ENCODE results near the gene NTN1. TPM values are rescaled to one million over a fixed set of nuclear protein-coding genes. Genes with fewer than 3 reads are reported as not detected.

Gene NTN1
- total RNA-seq, 1 experiment from 2014 or later: 14.5 TPM

DNA sequence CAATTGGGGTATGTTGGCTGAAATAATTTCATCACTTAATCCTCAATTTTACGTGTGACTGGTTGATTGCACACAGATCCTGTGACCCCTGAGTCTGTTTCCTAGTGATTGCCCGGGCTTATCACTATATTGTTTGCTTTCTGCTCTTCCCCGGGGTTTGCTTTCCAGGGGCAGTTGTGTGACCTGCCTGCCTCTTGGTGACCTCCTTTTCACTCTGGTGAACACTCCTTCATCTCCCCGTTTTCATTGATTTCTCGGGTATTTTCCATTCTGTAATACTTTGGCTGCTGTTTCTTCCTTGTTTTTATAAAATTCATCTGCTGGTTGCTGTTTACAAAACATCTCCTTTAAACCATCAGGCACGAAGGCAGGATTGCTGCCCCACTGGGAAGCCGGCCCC lies 36.0 kb downstream of the NTN1 start:
- BruUV-seq (replicated peaks): no TSS peak
- peaks cover 3% of the 10 kb centered on the region; the same call in 1 of the 2 replicates for H3K4me1 ChIP-seq (ENCODE audit: control insufficient read depth, insufficient read depth, low read length)
- TF ChIP-seq TCF7L2 (IDR thresholded peaks at IDR 0.05; ENCODE audit: low read depth, low read length): no peak
- TF ChIP-seq, protein P1, sequence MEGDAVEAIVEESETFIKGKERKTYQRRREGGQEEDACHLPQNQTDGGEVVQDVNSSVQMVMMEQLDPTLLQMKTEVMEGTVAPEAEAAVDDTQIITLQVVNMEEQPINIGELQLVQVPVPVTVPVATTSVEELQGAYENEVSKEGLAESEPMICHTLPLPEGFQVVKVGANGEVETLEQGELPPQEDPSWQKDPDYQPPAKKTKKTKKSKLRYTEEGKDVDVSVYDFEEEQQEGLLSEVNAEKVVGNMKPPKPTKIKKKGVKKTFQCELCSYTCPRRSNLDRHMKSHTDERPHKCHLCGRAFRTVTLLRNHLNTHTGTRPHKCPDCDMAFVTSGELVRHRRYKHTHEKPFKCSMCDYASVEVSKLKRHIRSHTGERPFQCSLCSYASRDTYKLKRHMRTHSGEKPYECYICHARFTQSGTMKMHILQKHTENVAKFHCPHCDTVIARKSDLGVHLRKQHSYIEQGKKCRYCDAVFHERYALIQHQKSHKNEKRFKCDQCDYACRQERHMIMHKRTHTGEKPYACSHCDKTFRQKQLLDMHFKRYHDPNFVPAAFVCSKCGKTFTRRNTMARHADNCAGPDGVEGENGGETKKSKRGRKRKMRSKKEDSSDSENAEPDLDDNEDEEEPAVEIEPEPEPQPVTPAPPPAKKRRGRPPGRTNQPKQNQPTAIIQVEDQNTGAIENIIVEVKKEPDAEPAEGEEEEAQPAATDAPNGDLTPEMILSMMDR (IDR thresholded peaks at IDR 0.05): no peak
- TF ChIP-seq SIN3A (IDR thresholded peaks at IDR 0.05; ENCODE audit: borderline replicate concordance, insufficient read depth, low read depth, low read length): no peak
- TF ChIP-seq POLR2AphosphoS5 (IDR thresholded peaks at IDR 0.05; ENCODE audit: low read depth, low read length): no peak
- TF ChIP-seq, protein P2, sequence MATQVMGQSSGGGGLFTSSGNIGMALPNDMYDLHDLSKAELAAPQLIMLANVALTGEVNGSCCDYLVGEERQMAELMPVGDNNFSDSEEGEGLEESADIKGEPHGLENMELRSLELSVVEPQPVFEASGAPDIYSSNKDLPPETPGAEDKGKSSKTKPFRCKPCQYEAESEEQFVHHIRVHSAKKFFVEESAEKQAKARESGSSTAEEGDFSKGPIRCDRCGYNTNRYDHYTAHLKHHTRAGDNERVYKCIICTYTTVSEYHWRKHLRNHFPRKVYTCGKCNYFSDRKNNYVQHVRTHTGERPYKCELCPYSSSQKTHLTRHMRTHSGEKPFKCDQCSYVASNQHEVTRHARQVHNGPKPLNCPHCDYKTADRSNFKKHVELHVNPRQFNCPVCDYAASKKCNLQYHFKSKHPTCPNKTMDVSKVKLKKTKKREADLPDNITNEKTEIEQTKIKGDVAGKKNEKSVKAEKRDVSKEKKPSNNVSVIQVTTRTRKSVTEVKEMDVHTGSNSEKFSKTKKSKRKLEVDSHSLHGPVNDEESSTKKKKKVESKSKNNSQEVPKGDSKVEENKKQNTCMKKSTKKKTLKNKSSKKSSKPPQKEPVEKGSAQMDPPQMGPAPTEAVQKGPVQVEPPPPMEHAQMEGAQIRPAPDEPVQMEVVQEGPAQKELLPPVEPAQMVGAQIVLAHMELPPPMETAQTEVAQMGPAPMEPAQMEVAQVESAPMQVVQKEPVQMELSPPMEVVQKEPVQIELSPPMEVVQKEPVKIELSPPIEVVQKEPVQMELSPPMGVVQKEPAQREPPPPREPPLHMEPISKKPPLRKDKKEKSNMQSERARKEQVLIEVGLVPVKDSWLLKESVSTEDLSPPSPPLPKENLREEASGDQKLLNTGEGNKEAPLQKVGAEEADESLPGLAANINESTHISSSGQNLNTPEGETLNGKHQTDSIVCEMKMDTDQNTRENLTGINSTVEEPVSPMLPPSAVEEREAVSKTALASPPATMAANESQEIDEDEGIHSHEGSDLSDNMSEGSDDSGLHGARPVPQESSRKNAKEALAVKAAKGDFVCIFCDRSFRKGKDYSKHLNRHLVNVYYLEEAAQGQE (IDR thresholded peaks at IDR 0.05; ENCODE audit: insufficient read depth in 1 of 2, low read depth in 2 of 2, low read length in 1 of 2): no peak
- H3K27ac ChIP-seq (ENCODE audit: low read length): no peak overlapping the region
- no peak for DNase-seq (ENCODE audit: low read depth, low spot score)
- ATAC-seq: no peak
- ChIA-PET POLR2A (no interaction called here), CTCF (no interaction called here)
- intact Hi-C loops (cut with micrococcal nuclease; ENCODE audit: unreplicated experiment) (no loop called here), in situ Hi-C loops (cut with HindIII; ENCODE audit: low pct_unique_long_range_greater_than_20kb, low sequenced_read_pairs) (no loop called here)
- no peaks in the 10 kb centered on the region for H3K36me3 ChIP-seq (ENCODE audit: control insufficient read depth, insufficient read depth, low read length)
- no peaks in the 10 kb centered on the region for H3K27me3 ChIP-seq (ENCODE audit: control insufficient read depth, insufficient read depth, low read length)
- H3K9me3 ChIP-seq (ENCODE audit: control insufficient read depth, insufficient read depth, low read depth, low read length): no peaks in the 10 kb centered on the region
- no peak overlapping the region for H3K4me3 ChIP-seq (ENCODE audit: low read depth in 2 of 2, low read length in 2 of 2)

DNA sequence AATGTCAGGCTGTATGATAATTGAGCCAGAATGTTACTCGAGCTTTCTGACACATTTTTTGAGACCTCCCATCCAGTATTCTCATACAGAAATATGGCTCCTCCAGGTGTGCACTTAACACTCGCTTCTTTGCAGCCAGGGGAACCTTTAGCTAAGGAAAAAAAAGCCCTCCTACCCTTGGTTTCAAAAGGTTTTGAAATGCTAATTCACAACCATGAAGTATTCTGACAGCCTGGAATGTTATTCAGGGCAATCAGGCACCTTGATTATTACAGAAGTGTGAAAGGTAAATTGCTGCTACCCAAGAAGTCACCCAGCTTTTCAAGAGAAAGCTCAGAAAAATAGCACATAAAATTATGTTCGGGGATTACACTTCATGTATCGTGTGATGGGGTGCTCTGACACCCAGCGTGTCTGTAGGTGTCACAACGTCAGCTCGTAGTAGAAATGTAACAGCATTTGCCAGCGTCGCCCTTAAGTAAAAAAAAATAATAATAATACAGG lies 41.1 kb downstream of the NTN1 start:
- TF ChIP-seq, protein P1 (IDR thresholded peaks at IDR 0.05): no peak
- TF ChIP-seq POLR2AphosphoS5 (IDR thresholded peaks at IDR 0.05; ENCODE audit: low read depth, low read length): no peak
- no peak for TF ChIP-seq TCF7L2 (IDR thresholded peaks at IDR 0.05; ENCODE audit: low read depth, low read length)
- TF ChIP-seq SIN3A (IDR thresholded peaks at IDR 0.05; ENCODE audit: borderline replicate concordance, insufficient read depth, low read depth, low read length): no peak
- TF ChIP-seq, protein P2 (IDR thresholded peaks at IDR 0.05; ENCODE audit: insufficient read depth in 1 of 2, low read depth in 2 of 2, low read length in 1 of 2): no peak
- Histone ChIP-seq H3K4me3 (ENCODE audit: low read depth in 2 of 2, low read length in 2 of 2) (no peak overlapping the region), H3K9me3 (ENCODE audit: control insufficient read depth, insufficient read depth, low read depth, low read length) (no peaks in the 10 kb centered on the region), H3K36me3 (ENCODE audit: control insufficient read depth, insufficient read depth, low read length) (no peaks in the 10 kb centered on the region), H3K27ac (ENCODE audit: low read length) (no peak overlapping the region), H3K4me1 (ENCODE audit: control insufficient read depth, insufficient read depth, low read length) (peaks cover under 1% of the 10 kb centered on the region; the same call in 1 of the 2 replicates), H3K27me3 (ENCODE audit: control insufficient read depth, insufficient read depth, low read length) (no peaks in the 10 kb centered on the region)
- DNase-seq (ENCODE audit: low read depth, low spot score): no peak
- ChIA-PET CTCF (no interaction called here), POLR2A (no interaction called here)
- in situ Hi-C loops (cut with HindIII; ENCODE audit: low pct_unique_long_range_greater_than_20kb, low sequenced_read_pairs) (no loop called here), intact Hi-C loops (cut with micrococcal nuclease; ENCODE audit: unreplicated experiment) (no loop called here)
- no peak for ATAC-seq
- BruUV-seq (replicated peaks): no TSS peak
